Left kidney (tissue), 2 donors: ENCODE results near the gene OLFM1. TPM values are rescaled to one million over a fixed set of nuclear protein-coding genes. Genes with fewer than 3 reads are reported as not detected.
"Not testable (repeated sequence)": the region's sequence is repeated elsewhere in the genome, so short reads cannot be mapped to it uniquely, and the experiment has no call there.

ENCODE experiments used
- DNase-seq: peaks from one replicate; pipeline ENCODE4 v3.0.0-alpha.2; 2013
- polyA plus RNA-seq: library from polyadenylated mRNA; unstranded; fragments of 120-200 nt; gene quantifications from one replicate; pipeline ENCODE4 v1.2.1, GENCODE V29; 2013; ENCODE audit not compliant: insufficient read length

OLFM1 gene
- polyA plus RNA-seq, 1 donor: 3.3 TPM

GRCh38 chr9:135105938-135106491, 18.5 kb downstream of the OLFM1 start:
- DNase-seq: no peak

- DNase-seq: no peak
Measured at GRCh38 chr9:135106551-135107270, 19.2 kb downstream of the OLFM1 start.

GRCh38 chr9:135107581-135108235, 20.2 kb downstream of the OLFM1 start:
- no peak for DNase-seq

- DNase-seq: no peak
Measured at GRCh38 chr9:135108831-135109510, 21.5 kb downstream of the OLFM1 start.

GRCh38 chr9:135109650-135110049, 22.2 kb downstream of the OLFM1 start:
- no peak for DNase-seq

- no peak for DNase-seq
Measured at GRCh38 chr9:135110416-135110815, 22.9 kb downstream of the OLFM1 start.

- DNase-seq: not testable (repeated sequence)
Measured at GRCh38 chr9:135111600-135111999, 24.1 kb downstream of the OLFM1 start.

GRCh38 chr9:135116371-135116770, 28.9 kb downstream of the OLFM1 start:
- no peak for DNase-seq

GRCh38 chr9:135116881-135117280, 29.4 kb downstream of the OLFM1 start:
- no peak for DNase-seq

GRCh38 chr9:135117281-135117680, 29.8 kb downstream of the OLFM1 start:
- DNase-seq: no peak

- DNase-seq: no peak
Measured at GRCh38 chr9:135119496-135120064, 32.1 kb downstream of the OLFM1 start.

GRCh38 chr9:135120249-135120648, 32.8 kb downstream of the OLFM1 start:
- DNase-seq: no peak

- DNase-seq: no peak
Measured at GRCh38 chr9:135122316-135122715, 34.8 kb downstream of the OLFM1 start.

GRCh38 chr9:135123126-135123772, 35.8 kb downstream of the OLFM1 start:
- no peak for DNase-seq

GRCh38 chr9:135123773-135124134, 36.3 kb downstream of the OLFM1 start:
- DNase-seq: no peak

- no peak for DNase-seq
Measured at GRCh38 chr9:135126451-135127187, 39.2 kb downstream of the OLFM1 start.

GRCh38 chr9:135127718-135128670, 40.5 kb downstream of the OLFM1 start:
- peak; percentile 36 for DNase-seq

- no peak for DNase-seq
Measured at GRCh38 chr9:135129137-135129695, 41.7 kb downstream of the OLFM1 start.

GRCh38 chr9:135130207-135130976, 42.9 kb downstream of the OLFM1 start:
- no peak for DNase-seq
